Left ventricle myocardium inferior (tissue), 1 donor: ENCODE data around the gene TFE3. TPM values are rescaled to one million over a fixed set of nuclear protein-coding genes. Genes with fewer than 3 reads are reported as not detected.

ENCODE experiments used
- DNase-seq: peaks from one replicate; pipeline ENCODE4 v3.0.0-alpha.2; 2020
- H3K27ac ChIP-seq: fragments of 200-600 bp; replicated peaks from 2 replicates; pipeline ENCODE4 v1.8.0; 2021
- H3K27me3 ChIP-seq: fragments of 200-600 bp; 2 replicates; pipeline ENCODE4 v1.8.0; 2021; ENCODE audit warnings: low read depth
- H3K36me3 ChIP-seq: fragments of 200-600 bp; 2 replicates; pipeline ENCODE4 v1.8.0; 2021
- H3K4me1 ChIP-seq: fragments of 200-600 bp; 2 replicates; pipeline ENCODE4 v1.8.0; 2021
- H3K4me3 ChIP-seq: fragments of 200-600 bp; 2 replicates; pipeline ENCODE4 v1.8.0; 2021; ENCODE audit warnings: mild to moderate bottlenecking, moderate library complexity
- H3K9me3 ChIP-seq: fragments of 200-600 bp; replicated peaks from 2 replicates; pipeline ENCODE4 v1.8.0; 2021
- intact Hi-C: fragments of 100-400 bp; cut with micrococcal nuclease; formaldehyde crosslinking; loops from one replicate; pipeline ENCODE4 v1.11.0; 2022
- total RNA-seq: library from RNA; stranded (reverse); fragmentation: NEBNext Ultra II Directional; extraction: Animal tissue kit (Norgen Biotek cat#: 25700); gene quantifications from one replicate; pipeline ENCODE4 v1.2.1, GENCODE V29; 2021
- TF ChIP-seq, protein P1 (sequence below): fragments of 200-600 bp; IDR thresholded peaks from 2 replicates; pipeline ENCODE4 v1.8.0; 2021; ENCODE audit warnings: antibody characterized with exemption, mild to moderate bottlenecking, borderline replicate concordance
- donor health status: DM: no; HTN: yes; CAD: no; lungs with severe emphysema.

Gene TFE3
- total RNA-seq, 1 donor from 2014 or later: 19.2 TPM

DNA sequence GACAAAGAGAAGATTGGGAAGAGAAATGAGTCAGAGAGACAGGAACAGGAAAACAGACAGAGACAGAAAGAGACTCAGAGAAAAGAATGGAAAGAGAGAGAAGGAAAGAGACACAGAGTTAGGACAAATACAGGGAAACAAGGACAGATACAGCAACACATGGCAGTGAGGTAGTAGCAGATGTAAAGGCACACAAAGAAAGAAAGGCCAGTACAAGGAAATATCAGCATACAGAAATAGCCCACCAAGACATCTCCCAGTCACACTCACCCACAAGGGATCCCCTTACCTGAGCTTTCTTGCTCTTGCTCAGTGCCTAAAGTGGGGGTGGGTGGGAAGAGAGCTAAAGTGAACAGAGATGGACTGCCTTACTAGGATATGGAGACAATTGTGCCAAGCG, 45.3 kb downstream of the TFE3 start:
- DNase-seq: no peak
- TF ChIP-seq, protein P1, sequence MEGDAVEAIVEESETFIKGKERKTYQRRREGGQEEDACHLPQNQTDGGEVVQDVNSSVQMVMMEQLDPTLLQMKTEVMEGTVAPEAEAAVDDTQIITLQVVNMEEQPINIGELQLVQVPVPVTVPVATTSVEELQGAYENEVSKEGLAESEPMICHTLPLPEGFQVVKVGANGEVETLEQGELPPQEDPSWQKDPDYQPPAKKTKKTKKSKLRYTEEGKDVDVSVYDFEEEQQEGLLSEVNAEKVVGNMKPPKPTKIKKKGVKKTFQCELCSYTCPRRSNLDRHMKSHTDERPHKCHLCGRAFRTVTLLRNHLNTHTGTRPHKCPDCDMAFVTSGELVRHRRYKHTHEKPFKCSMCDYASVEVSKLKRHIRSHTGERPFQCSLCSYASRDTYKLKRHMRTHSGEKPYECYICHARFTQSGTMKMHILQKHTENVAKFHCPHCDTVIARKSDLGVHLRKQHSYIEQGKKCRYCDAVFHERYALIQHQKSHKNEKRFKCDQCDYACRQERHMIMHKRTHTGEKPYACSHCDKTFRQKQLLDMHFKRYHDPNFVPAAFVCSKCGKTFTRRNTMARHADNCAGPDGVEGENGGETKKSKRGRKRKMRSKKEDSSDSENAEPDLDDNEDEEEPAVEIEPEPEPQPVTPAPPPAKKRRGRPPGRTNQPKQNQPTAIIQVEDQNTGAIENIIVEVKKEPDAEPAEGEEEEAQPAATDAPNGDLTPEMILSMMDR: no peak
- Histone ChIP-seq H3K4me1 (peaks cover 7% of the 10 kb centered on the region), H3K27ac (no peak overlapping the region), H3K36me3 (peaks cover 22% of the 10 kb centered on the region), H3K4me3 (no peak overlapping the region), H3K27me3 (no peaks in the 10 kb centered on the region), H3K9me3 (no peaks in the 10 kb centered on the region)
- intact Hi-C loops: no loop called here

GRCh38 chrX:48997455-48997854, 45.7 kb downstream of the TFE3 start:
- no peak overlapping the region for H3K4me3 ChIP-seq
- peaks cover 23% of the 10 kb centered on the region for H3K36me3 ChIP-seq
- H3K4me1 ChIP-seq: peaks cover 7% of the 10 kb centered on the region
- no peaks in the 10 kb centered on the region for H3K27me3 ChIP-seq
- TF ChIP-seq, protein P1: no peak
- DNase-seq: no peak
- H3K9me3 ChIP-seq: no peaks in the 10 kb centered on the region
- H3K27ac ChIP-seq: no peak overlapping the region
- intact Hi-C loops: no loop called here

DNA sequence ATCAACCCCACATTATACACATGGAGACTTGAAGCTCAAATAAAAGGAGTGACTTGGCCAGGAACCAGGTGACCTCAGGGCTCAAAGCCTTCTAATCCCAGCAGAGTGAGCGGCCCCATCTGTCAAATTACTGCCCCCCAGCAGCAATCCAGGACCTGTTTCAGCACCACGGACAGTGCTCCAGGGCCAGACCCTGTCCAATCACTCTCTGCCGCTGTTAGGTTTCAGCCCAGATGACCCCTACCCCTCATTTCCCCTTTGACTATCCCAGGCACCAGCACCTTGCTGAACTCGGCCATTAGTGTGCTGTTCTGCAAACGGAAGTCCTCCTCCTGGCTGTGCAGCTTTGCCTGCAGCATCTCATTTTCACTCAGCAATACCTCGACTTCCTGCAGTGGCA, 46.2 kb downstream of the TFE3 start:
- no peaks in the 10 kb centered on the region for H3K9me3 ChIP-seq
- intact Hi-C loops: no loop called here
- TF ChIP-seq, protein P1: no peak
- H3K36me3 ChIP-seq: peaks cover 23% of the 10 kb centered on the region
- H3K27ac ChIP-seq: no peak overlapping the region
- H3K4me1 ChIP-seq: peaks cover 7% of the 10 kb centered on the region
- no peak for DNase-seq
- H3K4me3 ChIP-seq: no peak overlapping the region
- H3K27me3 ChIP-seq: no peaks in the 10 kb centered on the region

DNA sequence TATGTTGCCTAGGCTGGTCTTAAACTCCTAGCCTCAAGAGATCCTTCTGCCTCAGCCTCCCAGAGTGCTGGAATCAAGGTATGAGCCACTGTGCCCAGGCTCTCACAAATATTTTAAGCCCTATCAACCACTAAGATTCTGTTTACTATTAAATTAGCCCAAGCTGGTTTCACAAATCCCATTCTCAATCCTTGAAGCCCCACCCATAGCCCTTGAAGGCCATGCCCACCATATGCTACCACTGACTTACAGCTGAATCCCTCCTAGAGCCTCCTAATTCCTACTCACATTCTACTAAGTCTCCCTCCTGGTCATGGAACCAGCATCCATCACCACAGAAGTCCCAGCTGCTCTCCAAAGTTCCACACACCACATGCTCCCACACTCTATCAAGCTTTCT, 50.8 kb downstream of the TFE3 start:
- no peaks in the 10 kb centered on the region for H3K9me3 ChIP-seq
- peaks cover 24% of the 10 kb centered on the region for H3K36me3 ChIP-seq
- no peak for DNase-seq
- no peak overlapping the region for H3K4me3 ChIP-seq
- H3K27me3 ChIP-seq: no peaks in the 10 kb centered on the region
- TF ChIP-seq, protein P1: no peak
- intact Hi-C loops: no loop called here
- no peak overlapping the region for H3K27ac ChIP-seq
- no peaks in the 10 kb centered on the region for H3K4me1 ChIP-seq

- Histone ChIP-seq H3K27me3 (no peaks in the 10 kb centered on the region), H3K4me3 (no peak overlapping the region), H3K27ac (no peak overlapping the region), H3K4me1 (no peaks in the 10 kb centered on the region), H3K36me3 (peaks cover 22% of the 10 kb centered on the region), H3K9me3 (no peaks in the 10 kb centered on the region)
- DNase-seq: no peak
- TF ChIP-seq, protein P1: no peak
- intact Hi-C loops: no loop called here
These were observed 53.7 kb downstream of the TFE3 start for GRCh38 chrX:48989483-48989882.

GRCh38 chrX:48983896-48984295, 59.3 kb downstream of the TFE3 start:
- DNase-seq: no peak
- intact Hi-C loops: no loop called here
- no peaks in the 10 kb centered on the region for H3K9me3 ChIP-seq
- no peaks in the 10 kb centered on the region for H3K27me3 ChIP-seq
- peaks cover 43% of the 10 kb centered on the region for H3K36me3 ChIP-seq
- H3K27ac ChIP-seq: no peak overlapping the region
- TF ChIP-seq, protein P1: no peak
- H3K4me3 ChIP-seq: no peak overlapping the region
- no peaks in the 10 kb centered on the region for H3K4me1 ChIP-seq
